Keratinocyte (primary cell): ENCODE data around the gene STAB2. TPM values are rescaled to one million over a fixed set of nuclear protein-coding genes. Genes with fewer than 3 reads are reported as not detected.

ENCODE experiments used
- DNase-seq: peaks from one replicate; pipeline ENCODE4 v3.0.0-alpha.2; 2011; ENCODE audit warnings: low read depth, missing footprints, low spot score
- FAIRE-seq: peaks from 2 replicates; lab custom pipeline; 2011; peaks lifted over from hg19 to GRCh38; lab: Jason Lieb, UNC
- H2AFZ ChIP-seq: 2 replicates; pipeline ENCODE4 v1.6.0; 2012; ENCODE audit warnings: low read length, control low read depth, inconsistent platforms; ENCODE audit not compliant: control insufficient read depth
- H3K27ac ChIP-seq: 2 replicates; pipeline ENCODE4 v1.5.1; 2011; ENCODE audit warnings: low read length; ENCODE audit not compliant: control insufficient read depth, insufficient read depth
- H3K27me3 ChIP-seq: 3 replicates; pipeline ENCODE4 v1.6.0; 2011; ENCODE audit warnings: low read length; ENCODE audit not compliant: control insufficient read depth, insufficient read depth; ENCODE audit errors: extremely low read depth
- H3K36me3 ChIP-seq, 2 experiments: 2 replicates in 1 of 2; 3 replicates in 1 of 2; pipeline ENCODE4 v1.5.1; 2011; ENCODE audit warnings: low read length in 2 of 2, mild to moderate bottlenecking in 1 of 2; ENCODE audit not compliant: control insufficient read depth in 2 of 2, insufficient read depth in 2 of 2; ENCODE audit errors: extremely low read depth in 1 of 2
- H3K4me1 ChIP-seq: 3 replicates; pipeline ENCODE4 v1.5.1; 2011; ENCODE audit warnings: low read length; ENCODE audit not compliant: control insufficient read depth, insufficient read depth; ENCODE audit errors: extremely low read depth
- H3K4me2 ChIP-seq: 3 replicates; pipeline ENCODE4 v1.6.0; 2011; ENCODE audit warnings: low read depth, low read length; ENCODE audit not compliant: control insufficient read depth, insufficient read depth; ENCODE audit errors: extremely low read depth
- H3K4me3 ChIP-seq, 3 experiments: fragments of 200-600 bp in 1 of 3; sonication (generic) in 1 of 3; 2 replicates in 2 of 3; 3 replicates in 1 of 3; pipeline ENCODE4 v1.5.1; 2011 to 2016; ENCODE audit warnings: low read length in 3 of 3, mild to moderate bottlenecking in 3 of 3, control low read depth in 2 of 3, inconsistent platforms in 1 of 3, low read depth in 1 of 3, mixed read lengths in 1 of 3, mixed run types in 1 of 3, moderate library complexity in 1 of 3; ENCODE audit not compliant: control insufficient read depth in 2 of 3, insufficient read depth in 2 of 3; ENCODE audit errors: extremely low read depth in 1 of 3
- H3K79me2 ChIP-seq: 2 replicates; pipeline ENCODE4 v1.6.0; 2012; ENCODE audit warnings: low read length; ENCODE audit not compliant: control insufficient read depth, insufficient read depth
- H3K9ac ChIP-seq: 3 replicates; pipeline ENCODE4 v1.6.0; 2011; ENCODE audit warnings: low read length; ENCODE audit not compliant: control insufficient read depth, insufficient read depth; ENCODE audit errors: extremely low read depth
- H3K9me1 ChIP-seq: 3 replicates; pipeline ENCODE4 v1.6.0; 2011; ENCODE audit warnings: low read length; ENCODE audit not compliant: control insufficient read depth, insufficient read depth; ENCODE audit errors: extremely low read depth
- H3K9me3 ChIP-seq: 2 replicates; pipeline ENCODE4 v1.5.1; 2012; ENCODE audit warnings: low read depth, low read length; ENCODE audit not compliant: control insufficient read depth
- H4K20me1 ChIP-seq: 3 replicates; pipeline ENCODE4 v1.6.0; 2011; ENCODE audit warnings: low read length; ENCODE audit not compliant: control insufficient read depth, insufficient read depth; ENCODE audit errors: extremely low read depth
- CTCF ChIP-seq, 3 experiments: IDR thresholded peaks in 1 of 3; conservative IDR thresholded peaks in 1 of 3; optimal IDR thresholded peaks in 1 of 3; 2 replicates in 2 of 3; 3 replicates in 1 of 3; pipeline versions ENCODE3 to v1.5.1; 2011; ENCODE audit warnings: low read length in 3 of 3, mild to moderate bottlenecking in 3 of 3, moderate library complexity in 2 of 3, control low read depth in 1 of 3, inconsistent platforms in 1 of 3; ENCODE audit not compliant: insufficient read depth in 2 of 3; ENCODE audit errors: extremely low read depth in 1 of 3
- EZH2 ChIP-seq: IDR thresholded peaks from one replicate; pipeline ENCODE4 v1.6.1; 2012; ENCODE audit warnings: inconsistent platforms, mild to moderate bottlenecking, low read length, moderate library complexity
- dilution Hi-C: fragments of 300-500 bp; cut with MboI; formaldehyde crosslinking; loops from one replicate; pipeline ENCODE4 v1.7.0; 2020; ENCODE audit warnings: low sequenced_read_pairs; ENCODE audit not compliant: extremely low pct_ligation_motif_present
- polyA plus RNA-seq, 5 experiments: library from polyadenylated mRNA; depleted of rRNA in 3 of 5; stranded (reverse) in 3 of 5; stranded (forward) in 1 of 5; unstranded in 1 of 5; fragments of >200 nt; gene quantifications; 1 replicate in 1 of 5; 2 replicates in 3 of 5; 3 replicates in 1 of 5; pipeline versions ENCODE4 v1.2.1 to v1.2.3, GENCODE V29; 2011 to 2012; ENCODE audit warnings: missing spikeins in 2 of 5, low read depth in 1 of 5, low replicate concordance in 1 of 5

The STAB2 gene
- polyA plus RNA-seq, 1 donor (not counting 4 experiments of a cell fraction or from before 2014, with no cell fraction given), result not detected

GRCh38 chr12:103799504-103799856, 212.4 kb downstream of the STAB2 start:
- FAIRE-seq (no peak), DNase-seq (no peak)
- Histone ChIP-seq H2AFZ (no peak overlapping the region), H4K20me1 (no peaks in the 10 kb centered on the region), H3K27ac (no peak overlapping the region), H3K27me3 (no peaks in the 10 kb centered on the region), H3K4me2 (peak overlapping the region; percentile 58), H3K36me3 (peaks cover 16 to 24% of the 10 kb centered on the region in 2 experiments), H3K79me2 (peaks cover 13% of the 10 kb centered on the region), H3K9me1 (no peaks in the 10 kb centered on the region), H3K9ac (no peak overlapping the region), H3K9me3 (no peaks in the 10 kb centered on the region), H3K4me3 (no peak overlapping the region), H3K4me1 (peaks cover 48% of the 10 kb centered on the region)
- no peak for TF ChIP-seq CTCF (optimal IDR thresholded peaks at IDR 0.05 in 1 of 3, IDR thresholded peaks at IDR 0.05 in 1 of 3, conservative IDR thresholded peaks at IDR 0.05 in 1 of 3; ENCODE audit: extremely low read depth in 1 of 3, insufficient read depth in 2 of 3, low read length in 3 of 3)
- dilution Hi-C loops, result no loop called here

GRCh38 chr12:103799857-103800771, 213.0 kb downstream of the STAB2 start:
- H3K4me2 ChIP-seq, result peak overlapping the region; percentile 58

More at GRCh38 chr12:103799857-103800771, 213.0 kb downstream of the STAB2 start:
- Histone ChIP-seq H3K9me3 (no peaks in the 10 kb centered on the region), H3K9me1 (no peaks in the 10 kb centered on the region), H3K27me3 (no peaks in the 10 kb centered on the region), H3K9ac (peak overlapping the region; percentile 58), H4K20me1 (no peaks in the 10 kb centered on the region), H2AFZ (no peak overlapping the region), H3K4me1 (peaks cover 54% of the 10 kb centered on the region), H3K27ac (peak overlapping the region; percentile 77), H3K4me3 (peak overlapping the region in 2 of 3 experiments; percentile 15 to 24), H3K79me2 (peaks cover 13% of the 10 kb centered on the region), H3K36me3 (peaks cover 16 to 18% of the 10 kb centered on the region in 2 experiments)
- peak; percentile 62 for DNase-seq
- dilution Hi-C loops, result no loop called here
- no peak for TF ChIP-seq EZH2
- no peak for TF ChIP-seq CTCF (optimal IDR thresholded peaks at IDR 0.05 in 1 of 3, IDR thresholded peaks at IDR 0.05 in 1 of 3, conservative IDR thresholded peaks at IDR 0.05 in 1 of 3; ENCODE audit: extremely low read depth in 1 of 3, insufficient read depth in 2 of 3, low read length in 3 of 3)
- peak; percentile 95 for FAIRE-seq
